Hypothalamus (tissue), 51 donors: ENCODE measurements around the gene NCKAP1.

ENCODE experiments used
- DNase-seq, 51 donors: peaks; one replicate each; lab custom pipeline; 2025; lab: John Stamatoyannopoulos, UW

NCKAP1 gene

DNA sequence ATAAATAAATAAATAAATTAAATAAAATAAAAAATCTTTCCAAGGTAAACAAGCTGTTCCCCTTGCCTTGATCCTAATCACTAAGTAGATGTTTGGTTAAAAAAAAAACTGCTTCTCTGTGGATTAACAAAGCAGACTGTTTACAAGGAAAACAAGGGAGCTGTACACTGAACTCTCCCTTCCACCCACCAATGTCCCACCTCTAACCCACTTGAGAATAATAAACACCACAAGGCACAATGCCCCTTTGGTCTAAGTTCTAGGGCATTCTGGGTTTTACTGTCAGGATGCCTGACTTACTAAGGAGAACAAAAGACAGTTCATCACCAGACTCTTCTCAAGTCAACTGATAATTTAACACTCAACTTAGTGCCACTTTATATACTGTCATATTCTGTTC lies 83.5 kb downstream of the NCKAP1 start:
- DNase-seq, result no peak

DNA sequence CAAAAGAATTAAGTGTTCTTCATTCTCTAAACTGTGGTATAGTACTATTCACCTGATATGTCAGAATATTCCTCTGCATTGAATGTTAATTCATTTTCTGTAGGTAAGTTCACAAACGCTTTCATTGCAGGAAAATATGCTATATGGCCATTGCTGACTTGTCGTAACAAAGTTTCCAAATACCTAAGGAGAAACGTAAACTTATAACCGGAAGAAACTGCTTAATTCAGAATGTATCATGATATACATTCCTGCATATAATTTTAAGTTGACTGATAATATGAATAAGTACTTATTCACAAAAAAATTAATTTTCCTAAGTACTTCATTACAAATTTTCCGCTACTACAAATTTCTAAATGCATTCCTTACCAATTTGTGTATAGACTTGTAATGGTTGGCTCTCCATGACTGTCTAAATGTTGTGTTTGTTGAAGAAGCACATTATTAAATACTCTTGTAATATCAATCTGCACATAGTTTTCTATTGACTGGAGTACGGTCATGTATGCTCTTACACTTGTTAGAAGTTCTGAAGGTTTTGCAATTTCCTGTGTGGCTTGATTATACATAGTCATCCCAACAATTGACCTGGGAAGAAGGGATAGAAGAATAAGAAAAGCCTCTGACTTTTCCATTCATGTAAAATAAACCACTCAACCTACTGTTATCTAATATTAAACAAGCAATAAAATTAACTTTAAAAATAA lies 85.4 kb downstream of the NCKAP1 start:
- no peak for DNase-seq

DNA sequence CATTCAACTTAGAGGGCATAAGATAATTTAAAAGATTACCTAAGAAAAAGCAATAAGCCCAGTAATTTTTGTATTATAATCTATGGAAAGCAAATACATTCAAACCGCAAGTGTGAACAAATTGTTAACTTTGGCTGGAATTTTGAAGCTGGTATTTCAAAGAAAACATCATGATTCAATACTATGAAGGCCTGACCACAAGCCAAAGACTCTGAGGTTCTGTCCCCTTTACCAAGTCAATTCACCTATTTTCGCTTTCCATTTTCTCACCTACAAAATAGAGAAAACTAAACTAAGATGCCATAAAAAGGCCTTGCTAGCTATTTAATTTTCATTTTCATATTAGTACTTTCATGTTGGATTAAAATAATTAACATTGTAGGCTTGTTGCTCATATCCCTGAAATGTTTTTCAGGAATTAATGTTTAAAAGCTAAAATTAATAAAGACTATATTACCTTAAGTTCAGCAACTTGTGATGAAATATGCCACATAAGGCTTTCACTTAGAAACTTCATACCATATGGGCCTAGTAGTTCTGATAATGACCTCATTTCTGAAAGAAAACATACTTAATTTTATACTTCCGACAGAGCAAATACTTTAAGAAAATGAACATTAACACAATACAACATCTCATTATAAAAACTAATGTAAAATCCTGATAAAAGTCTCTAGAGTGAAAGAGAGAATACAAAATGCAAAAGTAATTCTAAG lies 86.2 kb downstream of the NCKAP1 start:
- DNase-seq, result no peak

DNA sequence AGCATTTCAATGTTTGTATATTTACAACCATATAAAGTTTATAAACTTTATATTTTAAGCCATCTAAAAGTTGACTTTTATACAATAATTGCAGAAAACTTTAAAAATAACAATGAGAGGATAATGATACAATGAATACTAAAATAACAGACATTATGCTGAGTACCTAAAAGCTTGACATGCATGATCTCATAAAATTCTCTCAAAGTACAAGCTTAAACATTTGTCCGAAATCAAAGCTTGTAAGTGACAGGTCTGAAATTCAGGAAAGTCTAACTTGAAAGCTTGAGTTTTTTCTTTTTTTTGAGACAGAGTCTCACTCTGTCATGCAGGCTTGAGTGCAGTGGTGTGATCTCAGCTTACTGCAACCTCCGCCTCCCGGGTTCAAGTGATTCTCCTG lies 87.7 kb downstream of the NCKAP1 start:
- DNase-seq, result no peak

DNA sequence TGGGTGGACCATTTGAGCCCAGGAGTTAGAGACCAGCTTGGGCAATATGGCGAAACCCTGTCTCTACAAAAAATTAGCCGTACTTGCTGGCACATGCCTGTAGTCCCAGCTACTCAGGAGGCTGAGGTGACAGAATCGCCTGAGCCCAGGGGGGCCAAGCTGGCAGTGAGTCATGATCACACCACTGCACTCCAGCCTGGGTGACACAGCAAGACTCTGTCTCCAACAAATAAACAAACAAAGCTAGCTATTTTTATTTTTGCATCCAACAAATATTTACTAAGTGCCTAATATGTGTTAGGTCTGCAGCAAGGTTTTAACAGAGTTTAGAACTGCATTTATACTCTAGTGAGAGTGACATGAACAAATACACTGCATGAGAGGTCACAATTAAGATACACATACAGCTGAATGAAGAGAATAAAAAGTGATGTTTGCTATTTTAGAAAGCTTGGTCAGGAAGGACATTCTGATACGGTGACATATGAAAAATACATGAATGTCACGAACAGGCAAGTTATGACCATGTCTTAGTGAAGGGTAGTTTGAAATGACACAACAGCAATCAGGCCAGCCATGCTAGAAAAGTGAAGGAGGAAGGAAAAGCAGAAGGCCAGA lies 88.6 kb downstream of the NCKAP1 start:
- DNase-seq, result peak in 6 of 51 donors; percentile 1 to 28 (median 13)

GRCh38 chr2:182949052-182949451 lies 89.2 kb downstream of the NCKAP1 start:
- no peak for DNase-seq

DNA sequence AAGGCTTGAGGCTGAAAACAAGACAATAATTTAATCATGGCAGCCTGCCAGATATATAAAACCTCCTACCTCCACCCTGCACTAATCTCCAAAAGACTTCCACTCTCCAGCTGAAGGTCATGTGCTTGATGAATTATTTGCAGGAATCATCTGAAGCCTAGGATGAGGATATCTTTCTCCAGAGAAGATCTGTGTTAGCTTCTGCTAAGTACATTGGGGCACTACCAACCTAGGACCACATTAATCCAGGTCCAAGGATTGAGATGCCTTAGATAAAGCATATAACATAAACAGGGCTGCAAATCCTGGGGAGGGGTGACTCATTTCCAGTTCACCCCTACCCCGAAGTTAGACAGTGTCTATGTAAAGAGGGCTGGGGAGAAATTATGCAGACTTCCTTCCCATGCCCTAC lies 91.3 kb downstream of the NCKAP1 start:
- no peak for DNase-seq

- DNase-seq, result no peak
These were observed 94.9 kb downstream of the NCKAP1 start for GRCh38 chr2:182943339-182943738.

DNA sequence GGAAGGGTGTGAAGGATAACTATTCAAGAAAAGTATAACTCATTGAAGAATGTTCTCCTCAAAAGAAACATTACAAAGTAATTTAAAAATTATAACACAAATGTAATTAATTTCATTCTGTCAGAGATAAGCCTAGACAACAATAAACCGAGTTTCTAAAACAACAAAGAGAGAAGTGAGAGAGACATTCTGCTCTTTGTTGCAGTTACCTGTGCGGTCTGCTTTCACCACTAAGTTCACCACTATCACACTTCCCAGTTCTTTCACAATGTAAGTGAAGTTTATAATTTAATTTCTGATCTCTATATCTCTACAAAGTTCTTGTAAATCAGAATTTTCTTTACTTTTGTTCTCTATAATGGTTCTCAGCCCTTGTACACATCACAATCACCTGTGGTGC lies 95.5 kb downstream of the NCKAP1 start:
- DNase-seq, result no peak

GRCh38 chr2:182941919-182942318 lies 96.3 kb downstream of the NCKAP1 start:
- no peak for DNase-seq

DNA sequence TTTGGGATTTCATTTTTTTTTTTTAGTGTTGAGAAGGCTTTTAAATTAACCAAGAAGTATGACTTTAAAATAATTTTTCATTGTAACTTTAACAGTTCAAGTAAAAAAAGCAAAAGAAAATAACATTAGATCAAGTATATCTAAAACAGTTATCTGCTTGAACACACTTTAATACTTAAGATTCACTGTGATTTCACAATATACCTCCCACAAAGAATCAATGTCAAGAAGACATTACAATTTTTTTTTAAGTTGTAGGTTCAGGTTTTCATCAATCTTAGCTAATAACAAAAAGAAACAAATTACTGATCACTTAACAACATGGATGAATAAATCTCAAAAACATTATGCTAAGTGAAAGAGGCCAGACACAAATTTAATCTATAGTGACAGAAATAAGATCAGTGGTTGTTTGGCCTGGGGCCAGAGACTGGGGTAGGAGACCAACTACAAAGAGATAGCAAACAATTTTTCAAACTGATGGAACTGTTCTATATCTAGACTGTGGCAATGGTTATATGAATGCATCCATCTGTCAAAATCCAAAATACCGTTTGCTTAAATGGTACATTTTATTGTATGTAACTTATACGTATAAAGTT lies 97.0 kb downstream of the NCKAP1 start:
- DNase-seq, result no peak

DNA sequence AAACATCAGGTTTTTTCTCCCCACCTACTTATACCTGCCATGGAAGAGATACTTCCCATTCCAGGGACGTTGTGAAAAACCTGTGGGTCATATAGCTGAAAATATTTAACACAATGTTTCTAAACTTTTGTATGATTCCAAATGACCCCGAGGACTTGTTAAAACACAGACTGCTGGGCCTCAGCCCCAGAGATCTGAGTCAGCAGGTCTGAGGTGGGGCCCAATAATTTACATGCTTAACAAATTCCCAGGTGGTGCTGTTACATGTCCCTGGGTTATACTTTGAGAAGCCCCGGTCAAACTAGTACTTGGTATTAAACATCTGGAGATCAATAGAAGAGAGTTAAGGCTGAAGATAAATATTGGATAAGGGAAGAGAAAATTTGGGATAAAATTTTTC lies 100.4 kb downstream of the NCKAP1 start:
- no peak for DNase-seq

DNA sequence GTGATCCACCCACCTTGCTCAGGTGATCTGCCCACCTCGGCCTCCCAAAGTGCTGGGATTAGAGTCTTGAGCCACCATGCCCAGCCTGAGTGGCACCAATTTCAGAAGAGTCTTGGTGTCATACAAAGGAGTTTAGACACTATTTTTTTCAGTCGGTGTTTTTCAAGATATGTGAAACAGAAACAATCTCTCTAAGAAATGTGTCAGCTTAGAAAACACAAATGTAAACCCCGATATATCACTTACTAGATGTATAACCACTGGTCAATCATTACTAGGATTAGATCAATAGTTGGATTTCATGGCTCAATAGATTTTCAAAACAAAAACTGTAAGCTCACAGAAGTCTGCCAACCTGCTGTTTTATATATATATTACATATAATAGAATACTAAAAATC lies 104.6 kb downstream of the NCKAP1 start:
- DNase-seq, result no peak

- no peak for DNase-seq
These were observed 108.3 kb downstream of the NCKAP1 start for GRCh38 chr2:182929972-182930371.

DNA sequence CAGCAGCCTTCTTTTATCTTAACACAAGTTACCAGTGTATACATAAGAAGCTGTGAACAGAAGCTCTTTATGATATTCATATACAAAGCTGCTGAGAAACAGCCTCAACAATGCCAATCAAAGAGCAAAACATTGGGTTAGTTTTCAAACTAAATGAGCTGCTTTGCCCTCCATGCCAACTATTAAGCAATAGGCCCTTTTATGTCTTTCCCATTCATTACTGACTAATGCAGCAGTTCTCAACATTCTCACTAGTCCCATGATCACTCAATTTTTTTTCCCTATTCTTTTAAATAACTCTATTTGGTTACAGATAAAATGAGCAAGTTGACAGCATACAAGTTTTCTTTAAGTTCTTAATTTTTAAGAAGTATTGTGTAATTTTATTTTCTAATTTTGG lies 114.0 kb downstream of the NCKAP1 start:
- DNase-seq, result peak in 4 of 51 donors; percentile 8 to 54 (median 35)

GRCh38 chr2:182921234-182921633 lies 117.0 kb downstream of the NCKAP1 start:
- no peak for DNase-seq

GRCh38 chr2:182920631-182921056 lies 117.6 kb downstream of the NCKAP1 start:
- DNase-seq, result no peak

DNA sequence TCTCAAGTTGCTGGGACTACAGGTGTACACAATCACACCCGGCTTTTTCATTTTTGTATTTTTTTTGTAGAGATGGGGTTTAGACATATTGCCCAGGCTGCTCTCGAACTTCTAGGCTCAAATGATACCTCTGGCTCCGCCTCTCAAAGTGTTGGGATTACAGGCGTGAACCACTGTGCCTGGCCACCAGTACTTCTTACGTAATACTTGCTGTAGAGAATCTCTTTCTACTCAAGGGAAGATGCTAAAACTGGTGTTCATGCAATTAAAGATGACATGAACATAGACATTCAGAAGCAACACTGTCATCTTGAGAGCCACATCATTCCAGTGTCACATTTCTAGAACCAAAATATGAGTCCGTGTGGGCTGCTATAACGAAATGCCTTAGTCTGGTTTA lies 118.2 kb downstream of the NCKAP1 start:
- no peak for DNase-seq

DNA sequence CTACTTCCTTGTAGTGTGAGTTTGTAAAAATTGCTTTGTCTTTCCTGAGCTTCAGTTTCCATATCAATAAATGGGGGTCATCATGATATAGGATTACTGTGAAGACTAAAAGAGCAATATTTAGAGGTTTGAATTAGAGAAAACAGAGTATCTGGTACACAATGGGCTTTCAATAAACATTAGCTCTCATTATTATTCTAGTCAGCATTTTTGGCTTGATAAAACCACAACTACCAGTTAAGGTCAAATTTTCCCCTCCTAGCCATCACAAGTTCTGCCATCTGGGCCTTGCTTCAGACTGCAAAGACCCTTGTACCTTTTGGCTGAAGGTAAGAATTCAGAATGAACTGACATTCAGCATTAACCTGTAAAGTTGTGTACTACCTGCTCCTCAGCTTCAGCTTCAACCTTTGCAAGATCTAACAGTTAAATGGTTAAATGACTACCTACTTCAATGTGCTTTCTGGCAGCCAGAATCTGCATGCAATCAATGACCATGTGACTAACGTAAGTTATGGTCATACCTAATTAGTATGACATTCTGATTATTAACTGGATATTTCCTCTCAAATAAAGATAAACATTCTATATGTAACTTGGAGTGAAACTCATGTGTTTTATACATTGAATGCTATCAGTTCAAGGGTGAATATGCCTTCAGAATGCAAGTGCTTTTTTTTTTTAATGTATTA lies 119.2 kb downstream of the NCKAP1 start:
- no peak for DNase-seq

- DNase-seq, result no peak
These were observed 120.3 kb downstream of the NCKAP1 start for GRCh38 chr2:182917924-182918323.

DNA sequence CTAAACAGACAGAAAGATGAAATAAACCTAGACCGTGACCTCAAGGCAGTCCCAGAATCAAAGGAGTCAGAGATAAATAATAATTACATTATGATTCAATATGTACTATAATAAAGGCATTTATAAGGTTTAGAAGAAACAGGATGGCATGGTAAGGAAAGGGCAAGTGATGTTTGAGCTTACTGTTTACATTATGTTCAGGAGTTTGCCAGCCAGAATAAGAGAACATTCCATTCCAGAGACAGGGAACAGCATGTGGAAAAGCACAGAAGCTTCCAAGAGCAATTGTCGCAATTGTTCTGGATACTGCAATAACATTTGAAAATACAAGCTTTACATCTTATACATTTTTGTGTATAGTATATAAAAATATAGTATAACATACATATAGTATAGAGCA lies 121.8 kb downstream of the NCKAP1 start:
- DNase-seq, result no peak
